Measurements from ENCODE around the gene HAVCR1. TPM values are rescaled to one million over a fixed set of nuclear protein-coding genes. Genes with fewer than 3 reads are reported as not detected.

HAVCR1 gene
- total and polyA plus RNA-seq, 2 of the 13 experiments (the other 11 are each of a cell fraction or from before 2014, with no cell fraction given): 0.93 to 12.3 TPM

- FAIRE-seq (no peak), DNase-seq (ENCODE audit: low spot score) (no peak), ATAC-seq (no peak)
- intact Hi-C loops (cut with micrococcal nuclease; ENCODE audit: unreplicated experiment) (loop anchor here (5.0 kb wide), 1 partner anchor 1208 kb away; no protein-coding TSS in a partner anchor), in situ Hi-C loops (cut with HindIII; ENCODE audit: extremely low pct_ligation_motif_present, low pct_unique_long_range_greater_than_20kb) (no loop called here)
- TF ChIP-seq ZNF136 (CRISPR knock-in tag; IDR thresholded peaks at IDR 0.05; ENCODE audit: low read depth): no peak
- TF ChIP-seq NFE2 (CRISPR knock-in tag; IDR thresholded peaks at IDR 0.05): no peak
- no peak for TF ChIP-seq ARNTL (CRISPR knock-in tag; IDR thresholded peaks at IDR 0.05)
- TF ChIP-seq POLR2AphosphoS5 (IDR thresholded peaks at IDR 0.05; ENCODE audit: low read depth, low read length): no peak
- TF ChIP-seq PITX1 (CRISPR knock-in tag; IDR thresholded peaks at IDR 0.05): no peak
- TF ChIP-seq ZNF724P (CRISPR knock-in tag; IDR thresholded peaks at IDR 0.05; ENCODE audit: borderline replicate concordance): no peak
- no peak for TF ChIP-seq SNRNP70 (IDR thresholded peaks at IDR 0.05; ENCODE audit: low read depth, low read length)
- no peak for TF ChIP-seq HBP1 (CRISPR knock-in tag; IDR thresholded peaks at IDR 0.05; ENCODE audit: low read depth)
- TF ChIP-seq ZNF407 (CRISPR knock-in tag; IDR thresholded peaks at IDR 0.05; ENCODE audit: not compliant biosample characterization): no peak
- TF ChIP-seq ZNF101 (CRISPR knock-in tag; IDR thresholded peaks at IDR 0.05; ENCODE audit: borderline replicate concordance, low read depth): no peak
- TF ChIP-seq ATRX (CRISPR knock-in tag; IDR thresholded peaks at IDR 0.05; ENCODE audit: borderline replicate concordance): no peak
- no peak for TF ChIP-seq BCL6 (CRISPR knock-in tag; IDR thresholded peaks at IDR 0.05)
- Histone ChIP-seq H3K79me2 (ENCODE audit: insufficient read depth, low read length) (no peaks in the 10 kb centered on the region), H3K9me3 (ENCODE audit: low read length) (no peaks in the 10 kb centered on the region), H2AFZ (ENCODE audit: low read length) (no peak overlapping the region), H3K27me3 (ENCODE audit: control insufficient read depth in 1 of 2, insufficient read depth in 2 of 2, low read length in 2 of 2) (no peaks in the 10 kb centered on the region), H4K20me1 (ENCODE audit: insufficient read depth, low read length) (no peaks in the 10 kb centered on the region), H3K4me1 (ENCODE audit: insufficient read depth, low read length) (peaks cover 70% of the 10 kb centered on the region), H3K36me3 (replicated peaks in 1 of 2; ENCODE audit: control insufficient read depth in 1 of 2, insufficient read depth in 2 of 2, low read length in 2 of 2) (peaks cover 2 to 4% of the 10 kb centered on the region in 2 experiments; a peak in 4 of 5 replicates), H3K27ac (ENCODE audit: extremely low read length, insufficient read depth, low read length) (peak overlapping the region; percentile 37), H3K9ac (ENCODE audit: insufficient read depth, low read depth, low read length) (no peak overlapping the region), H3K4me3 (replicated peaks in 1 of 3; ENCODE audit: insufficient read depth in 1 of 3, low read depth in 2 of 3, low read length in 3 of 3) (no peak overlapping the region), H3K4me2 (ENCODE audit: low read depth, low read length) (peak overlapping the region; percentile 32; the same call in 1 of the 2 replicates)
- POLR2A ChIA-PET: interaction anchor here (2.5 kb wide), 1 partner anchor 9 kb away, joined by 18 read pairs; the partner anchor contains the start of gene HAVCR1
- 92% methylated on average over 5 of the region's 5 CpGs for WGBS (ENCODE audit: low lambda C conversion rate)
- no TSS peak for BruUV-seq (replicated peaks)
- CTCF ChIA-PET (ENCODE audit: low intra/inter-chr PET ratio, low total read pairs): no interaction called here
Observed at GRCh38 chr5:157050050-157050449, 8.9 kb downstream of the HAVCR1 start.
